H1 (cell line): ENCODE measurements around the gene MCF2L. TPM values are rescaled to one million over a fixed set of nuclear protein-coding genes. Genes with fewer than 3 reads are reported as not detected.
A peak's percentile ranks its signal among the peaks of the same experiment; 100 is the strongest.

Experiments
- CTCF ChIA-PET: fragments of 300-600 bp; sonication (Branson Sonifier 250); formaldehyde crosslinking; loops from one replicate; lab custom pipeline; 2021; ENCODE audit not compliant: partially characterized antibody; lab: Charles Lee
- POLR2A ChIA-PET: fragments of 300-600 bp; sonication (Branson Sonifier 250); formaldehyde crosslinking; loops from one replicate; lab custom pipeline; 2021; ENCODE audit warnings: inconsistent platforms; ENCODE audit not compliant: partially characterized antibody; lab: Charles Lee
- DNase-seq, 2 experiments: peaks; one replicate each; pipeline versions ENCODE4 v3.0.0 to v3.0.0-alpha.2; 2010 to 2022; ENCODE audit warnings: low spot score in 2 of 2, low read depth in 1 of 2, mixed read lengths in 1 of 2
- FAIRE-seq: peaks from 2 replicates; lab custom pipeline; 2011; peaks lifted over from hg19 to GRCh38; lab: Jason Lieb, UNC
- H2AFZ ChIP-seq: 2 replicates; pipeline ENCODE4 v1.8.1; 2012; ENCODE audit warnings: low read length, inconsistent platforms
- H2AK5ac ChIP-seq: 2 replicates; pipeline ENCODE4 v1.6.1; 2013; ENCODE audit warnings: low read depth, low read length
- H2BK120ac ChIP-seq: replicated peaks from 2 replicates; pipeline ENCODE3; 2013; ENCODE audit warnings: low read depth, low read length, inconsistent platforms
- H2BK12ac ChIP-seq: 2 replicates; pipeline ENCODE4 v1.6.1; 2013; ENCODE audit warnings: low read depth, low read length
- H2BK15ac ChIP-seq: 2 replicates; pipeline ENCODE4 v1.6.1; 2013; ENCODE audit warnings: low read length
- H2BK20ac ChIP-seq: 2 replicates; pipeline ENCODE4 v1.6.1; 2013; ENCODE audit warnings: low read length
- H2BK5ac ChIP-seq: 2 replicates; pipeline ENCODE4 v1.6.1; 2013; ENCODE audit warnings: low read depth, low read length
- H3K14ac ChIP-seq: 2 replicates; pipeline ENCODE4 v1.6.1; 2013; ENCODE audit warnings: inconsistent platforms; ENCODE audit not compliant: insufficient read length
- H3K18ac ChIP-seq: 2 replicates; pipeline ENCODE4 v1.6.1; 2013; ENCODE audit warnings: low read length; ENCODE audit errors: extremely low read depth
- H3K23ac ChIP-seq: 2 replicates; pipeline ENCODE4 v1.6.1; 2013; ENCODE audit warnings: inconsistent platforms; ENCODE audit not compliant: insufficient read length
- H3K23me2 ChIP-seq: 2 replicates; pipeline ENCODE4 v1.6.1; 2013; ENCODE audit warnings: low read depth, low read length
- H3K27ac ChIP-seq: 2 replicates; pipeline ENCODE4 v1.6.1; 2011; ENCODE audit warnings: low read depth, low read length, inconsistent platforms
- H3K27me3 ChIP-seq, 4 experiments: replicated peaks in 1 of 4; 1 replicate in 1 of 4; 2 replicates in 3 of 4; pipeline versions ENCODE4 v1.6.1 to v1.8.1; 2011 to 2013; ENCODE audit warnings: low read length in 3 of 4, mild to moderate bottlenecking in 3 of 4, inconsistent platforms in 2 of 4, mixed read lengths in 2 of 4, moderate library complexity in 1 of 4; ENCODE audit not compliant: control insufficient read depth in 3 of 4, insufficient read depth in 3 of 4; ENCODE audit errors: extremely low read depth in 1 of 4
- H3K36me3 ChIP-seq, 4 experiments: 2 replicates each; pipeline versions ENCODE4 v1.6.1 to v1.8.1; 2011 to 2013; ENCODE audit warnings: mild to moderate bottlenecking in 4 of 4, low read length in 3 of 4, moderate library complexity in 2 of 4, control low read depth in 1 of 4, inconsistent platforms in 1 of 4; ENCODE audit not compliant: insufficient read depth in 4 of 4, control insufficient read depth in 2 of 4
- H3K4ac ChIP-seq: replicated peaks from 2 replicates; pipeline ENCODE3; 2013; ENCODE audit warnings: low read length, low read depth, mixed read lengths, inconsistent platforms; ENCODE audit not compliant: insufficient read length
- H3K4me1 ChIP-seq, 4 experiments: replicated peaks in 1 of 4; 1 replicate in 1 of 4; 2 replicates in 3 of 4; pipeline versions ENCODE4 v1.6.1 to v1.8.1; 2011 to 2013; ENCODE audit warnings: low read length in 3 of 4, inconsistent platforms in 2 of 4, mixed read lengths in 1 of 4; ENCODE audit not compliant: insufficient read depth in 4 of 4, control insufficient read depth in 3 of 4
- H3K4me2 ChIP-seq, 2 experiments: 2 replicates each; pipeline versions ENCODE4 v1.6.1 to v1.8.1; 2011 to 2013; ENCODE audit warnings: low read depth in 2 of 2, low read length in 2 of 2, control low read depth in 1 of 2, inconsistent platforms in 1 of 2, mild to moderate bottlenecking in 1 of 2; ENCODE audit not compliant: insufficient read depth in 1 of 2
- H3K4me3 ChIP-seq, 4 experiments: fragments of 200-600, 300-600 bp in 1 of 4; sonication (generic), shearing (Covaris generic), sonication (Bioruptor Twin) in 1 of 4; 2 replicates each; pipeline versions ENCODE4 v1.5.1 to v1.8.1; 2011 to 2016; ENCODE audit warnings: low read length in 4 of 4, low read depth in 3 of 4, control low read depth in 2 of 4, inconsistent platforms in 2 of 4, mild to moderate bottlenecking in 2 of 4, mixed read lengths in 1 of 4, moderate library complexity in 1 of 4; ENCODE audit not compliant: insufficient read depth in 2 of 4; ENCODE audit errors: extremely low read depth in 1 of 4
- H3K56ac ChIP-seq: replicated peaks from 2 replicates; pipeline ENCODE3; 2013; ENCODE audit warnings: low read depth, mild to moderate bottlenecking, mixed read lengths, low read length, inconsistent platforms; ENCODE audit not compliant: insufficient read length
- H3K79me1 ChIP-seq: 2 replicates; pipeline ENCODE4 v1.6.1; 2013; ENCODE audit warnings: low read depth, low read length, control low read depth
- H3K79me2 ChIP-seq, 2 experiments: 2 replicates each; pipeline versions ENCODE4 v1.6.1 to v1.8.1; 2012 to 2013; ENCODE audit warnings: low read length in 2 of 2, mild to moderate bottlenecking in 2 of 2, inconsistent platforms in 1 of 2; ENCODE audit not compliant: insufficient read depth in 2 of 2, control insufficient read depth in 1 of 2
- H3K9ac ChIP-seq, 4 experiments: replicated peaks in 1 of 4; 1 replicate in 1 of 4; 2 replicates in 3 of 4; pipeline versions ENCODE4 v1.6.1 to v1.8.1; 2011 to 2013; ENCODE audit warnings: low read depth in 3 of 4, low read length in 3 of 4, control low read depth in 2 of 4, mild to moderate bottlenecking in 2 of 4, moderate library complexity in 2 of 4, inconsistent platforms in 1 of 4; ENCODE audit errors: extremely low read depth in 1 of 4
- H3K9me3 ChIP-seq, 2 experiments: 2 replicates each; pipeline versions ENCODE4 v1.6.1 to v1.8.1; 2012 to 2013; ENCODE audit warnings: mild to moderate bottlenecking in 2 of 2, moderate library complexity in 2 of 2, control low read depth in 1 of 2, inconsistent platforms in 1 of 2, low read depth in 1 of 2, low read length in 1 of 2, mixed read lengths in 1 of 2; ENCODE audit not compliant: insufficient read depth in 2 of 2
- H4K20me1 ChIP-seq, 2 experiments: replicated peaks in 1 of 2; 2 replicates each; pipeline versions ENCODE3 to v1.8.1; 2011 to 2013; ENCODE audit warnings: inconsistent platforms in 2 of 2, low read length in 2 of 2, mild to moderate bottlenecking in 1 of 2; ENCODE audit not compliant: insufficient read depth in 2 of 2, control insufficient read depth in 1 of 2
- H4K5ac ChIP-seq: 2 replicates; pipeline ENCODE4 v1.6.1; 2013; ENCODE audit warnings: low read length, low read depth, mixed read lengths, inconsistent platforms; ENCODE audit not compliant: insufficient read length
- H4K8ac ChIP-seq: 2 replicates; pipeline ENCODE4 v1.8.0; 2013; ENCODE audit warnings: mild to moderate bottlenecking, moderate library complexity, low read length, inconsistent platforms; ENCODE audit not compliant: insufficient read depth; ENCODE audit errors: extremely low read depth
- H4K91ac ChIP-seq: replicated peaks from 2 replicates; pipeline ENCODE3; 2013; ENCODE audit warnings: low read length, mixed read lengths, inconsistent platforms; ENCODE audit not compliant: insufficient read length
- BCL11A ChIP-seq, 2 experiments: IDR thresholded peaks; one replicate each; pipeline ENCODE4 v1.6.1; 2011; ENCODE audit warnings: low read depth in 2 of 2, low read length in 2 of 2, mild to moderate bottlenecking in 2 of 2
- E2F6 ChIP-seq: IDR thresholded peaks from 2 replicates; pipeline ENCODE4 v1.6.1; 2012; ENCODE audit warnings: inconsistent platforms
- EZH2 ChIP-seq: fragments of 200-600 bp; sonication (generic); IDR thresholded peaks from 2 replicates; pipeline ENCODE4 v1.7.1; 2012; ENCODE audit warnings: low read depth, mild to moderate bottlenecking, moderate library complexity, low read length, inconsistent platforms; ENCODE audit not compliant: severe bottlenecking
- NANOG ChIP-seq: IDR thresholded peaks from 2 replicates; pipeline ENCODE4 v1.6.1; 2011; ENCODE audit warnings: low read length, low read depth, mild to moderate bottlenecking, inconsistent platforms; ENCODE audit not compliant: insufficient read depth, poor library complexity, severe bottlenecking
- NRF1 ChIP-seq: IDR thresholded peaks from 2 replicates; pipeline ENCODE4 v1.6.1; 2011; ENCODE audit warnings: mild to moderate bottlenecking, low read depth, low read length, improper control_type of control experiment
- RXRA ChIP-seq: IDR thresholded peaks from 2 replicates; pipeline ENCODE4 v1.6.1; 2011; ENCODE audit warnings: low read depth, mild to moderate bottlenecking, low read length, moderate library complexity; ENCODE audit not compliant: insufficient read depth
- SIRT6 ChIP-seq: IDR thresholded peaks from one replicate; pipeline ENCODE4 v1.7.1; 2012; ENCODE audit warnings: low read length, inconsistent platforms
- TAF7 ChIP-seq: optimal IDR thresholded peaks from 2 replicates; pipeline ENCODE3; 2011; ENCODE audit warnings: low read depth, mild to moderate bottlenecking, inconsistent platforms, low read length, moderate library complexity, borderline replicate concordance
- YY1 ChIP-seq: IDR thresholded peaks from 2 replicates; pipeline ENCODE4 v1.6.1; 2011; ENCODE audit warnings: low read depth, mild to moderate bottlenecking, low read length
- WGBS, 2 experiments: shearing (Covaris generic) in 1 of 2; methylation state at CpG; one replicate each; pipeline versions ENCODE4 v1.1.6 to v1.1.7; 2013 to 2015; ENCODE audit warnings: low lambda C conversion rate in 2 of 2, mixed read lengths in 2 of 2, inconsistent platforms in 1 of 2, low coverage in 1 of 2, missing lambda C conversion rate in 1 of 2; ENCODE audit not compliant: insufficient replicate concordance in 2 of 2, insufficient coverage in 1 of 2, insufficient read length in 1 of 2; ENCODE audit errors: extremely low coverage in 1 of 2, missing lambda C conversion rate in 1 of 2; 5-methylcytosine and 5-hydroxymethylcytosine counted together
- polyA plus RNA-seq, 7 experiments: library from polyadenylated mRNA; depleted of rRNA in 3 of 7; stranded (reverse) in 5 of 7; unstranded in 2 of 7; fragments of >200 nt in 5 of 7; fragments of 200-250 nt in 2 of 7; gene quantifications; 1 replicate in 5 of 7; 2 replicates in 1 of 7; 4 replicates in 1 of 7; pipeline versions ENCODE4 v1.2.1 to v1.2.3, GENCODE V29; 2011 to 2013; ENCODE audit warnings: missing spikeins in 2 of 7, mixed read lengths in 2 of 7
- total RNA-seq: library from RNA; stranded (reverse); fragmentation: NEBNext Ultra II Directional; extraction: Animal tissue kit (Norgen Biotek cat#: 25700); gene quantifications from 2 replicates; pipeline ENCODE4 v1.2.1, GENCODE V29; 2021

MCF2L gene
- total and polyA plus RNA-seq, 2 of the 8 experiments (the other 6 are each of a cell fraction or from before 2014, with no cell fraction given) = 10.1 to 24.4 TPM

GRCh38 chr13:113109151-113110047, 140.4 kb downstream of the MCF2L start:
- FAIRE-seq (no peak), DNase-seq (peak in 1 of 2 experiments; percentile 74)
- CTCF ChIA-PET = no interaction called here
- peak overlapping the region; percentile 72; the same call in 1 of the 2 replicates for H2AFZ ChIP-seq
- peaks cover 0 to 5% (median 0%) of the 10 kb centered on the region in 4 experiments; a peak in 1 of 8 replicates for H3K36me3 ChIP-seq
- H3K14ac ChIP-seq = no peak overlapping the region
- peaks cover 0 to 2% of the 10 kb centered on the region in 2 experiments for H4K20me1 ChIP-seq
- H2BK15ac ChIP-seq = 0 out of 2 replicates have a peak overlapping the region, but pooled peaks have one; percentile 29
- H4K5ac ChIP-seq = no peak overlapping the region
- peak overlapping the region; percentile 44; the same call in 1 of the 2 replicates for H2BK5ac ChIP-seq
- H3K4me3 ChIP-seq = peak overlapping the region; percentile 26 to 64 (median 30); a peak in 6 of 8 replicates
- peaks cover 12% of the 10 kb centered on the region; the same call in 1 of the 2 replicates for H3K23me2 ChIP-seq
- H3K23ac ChIP-seq = no peak overlapping the region
- peak overlapping the region; percentile 54 for H4K91ac ChIP-seq
- H2BK12ac ChIP-seq = peak overlapping the region; percentile 60; the same call in 1 of the 2 replicates
- H2AK5ac ChIP-seq = no peak overlapping the region
- peak overlapping the region; percentile 71; the same call in 1 of the 2 replicates for H3K18ac ChIP-seq
- H3K4me1 ChIP-seq = peaks cover 0 to 13% (median 6%) of the 10 kb centered on the region in 4 experiments; a peak in 6 of 7 replicates
- H3K79me1 ChIP-seq = no peaks in the 10 kb centered on the region
- no peak overlapping the region for H2BK20ac ChIP-seq
- H3K56ac ChIP-seq = no peak overlapping the region
- no peaks in the 10 kb centered on the region for H3K79me2 ChIP-seq
- POLR2A ChIA-PET = interaction anchor here (1.0 to 1.7 kb wide), 3 partner anchors 11 to 17 kb away, joined by 3 to 6 read pairs (median 4); partner anchors contain the start of gene F10
- H3K4me2 ChIP-seq = peak overlapping the region; percentile 71 to 79
- peak overlapping the region; percentile 92 for H4K8ac ChIP-seq
- H3K9me3 ChIP-seq = peaks cover 2 to 4% of the 10 kb centered on the region in 2 experiments; a peak in 2 of 4 replicates
- H3K27me3 ChIP-seq = peaks cover 21 to 24% (median 23%) of the 10 kb centered on the region in 4 experiments; a peak in 6 of 7 replicates
- H3K9ac ChIP-seq = no peak overlapping the region
- no peak overlapping the region for H3K4ac ChIP-seq
- 45% methylated on average over 38 of the region's 73 CpGs; no CpG with 5 or more reads in 1 of the 2 experiments for WGBS, 2 experiments
- H2BK120ac ChIP-seq = no peak overlapping the region
- H3K27ac ChIP-seq = no peak overlapping the region
- TF ChIP-seq RXRA (no peak), E2F6 (peak; percentile 96), NRF1 (no peak), NANOG (no peak), EZH2 (no peak), YY1 (no peak), TAF7 (no peak), SIRT6 (no peak), BCL11A (IDR thresholded peaks at IDR 0.05; ENCODE audit: low read depth in 2 of 2, low read length in 2 of 2) (no peak)
